Neuronal stem cell (in vitro differentiated cells): ENCODE measurements around the gene EML1.

Experiments used
- DNase-seq: peaks from one replicate; pipeline ENCODE4 v3.0.0-alpha.2; 2013; ENCODE audit warnings: low spot score
- H2AFZ ChIP-seq: one replicate; pipeline ENCODE4 v1.6.1; 2013; ENCODE audit warnings: mild to moderate bottlenecking, low read length, inconsistent platforms
- H2AK5ac ChIP-seq: 2 replicates; pipeline ENCODE4 v1.6.1; 2013; ENCODE audit warnings: low read depth, mild to moderate bottlenecking, inconsistent platforms, low read length, moderate library complexity, mixed read lengths
- H2BK120ac ChIP-seq: 2 replicates; pipeline ENCODE4 v1.6.1; 2013; ENCODE audit warnings: low read depth, mild to moderate bottlenecking, inconsistent platforms, low read length, moderate library complexity, mixed read lengths
- H2BK12ac ChIP-seq: one replicate; pipeline ENCODE4 v1.6.1; 2013; ENCODE audit warnings: low read length, inconsistent platforms
- H2BK15ac ChIP-seq: 2 replicates; pipeline ENCODE4 v1.6.1; 2013; ENCODE audit warnings: mild to moderate bottlenecking, low read length, inconsistent platforms, mixed read lengths
- H2BK5ac ChIP-seq: one replicate; pipeline ENCODE4 v1.6.1; 2013; ENCODE audit warnings: inconsistent platforms, mild to moderate bottlenecking, low read length, moderate library complexity
- H3K14ac ChIP-seq: one replicate; pipeline ENCODE4 v1.6.1; 2013; ENCODE audit warnings: low read length, inconsistent platforms
- H3K18ac ChIP-seq: 2 replicates; pipeline ENCODE4 v1.6.1; 2013; ENCODE audit warnings: low read length, inconsistent platforms
- H3K23ac ChIP-seq: 2 replicates; pipeline ENCODE4 v1.6.1; 2013; ENCODE audit warnings: low read depth, mild to moderate bottlenecking, mixed read lengths, low read length, inconsistent platforms; ENCODE audit not compliant: poor library complexity
- H3K27ac ChIP-seq: replicated peaks from 3 replicates; pipeline ENCODE4 v1.5.1; 2013; ENCODE audit warnings: low read length, inconsistent platforms
- H3K27me3 ChIP-seq, 3 experiments: 2 replicates each; pipeline ENCODE4 v1.6.1; 2013; ENCODE audit warnings: low read length in 3 of 3, mild to moderate bottlenecking in 2 of 3, inconsistent platforms in 1 of 3, low read depth in 1 of 3, mixed read lengths in 1 of 3, moderate library complexity in 1 of 3; ENCODE audit not compliant: control insufficient read depth in 3 of 3, insufficient read depth in 3 of 3
- H3K36me3 ChIP-seq, 2 donors: replicated peaks in 1 of 2; 2 replicates each; pipeline ENCODE4 v1.6.1; 2013; ENCODE audit warnings: low read length in 2 of 2; ENCODE audit not compliant: control insufficient read depth in 2 of 2, insufficient read depth in 2 of 2
- H3K4ac ChIP-seq: 2 replicates; pipeline ENCODE4 v1.6.1; 2013; ENCODE audit warnings: inconsistent platforms, mild to moderate bottlenecking, low read length, moderate library complexity
- H3K4me1 ChIP-seq, 2 donors: 1 replicate in 1 of 2; 2 replicates in 1 of 2; pipeline ENCODE4 v1.6.1; 2013; ENCODE audit warnings: low read length in 2 of 2, low read depth in 1 of 2; ENCODE audit not compliant: control insufficient read depth in 2 of 2, insufficient read depth in 1 of 2
- H3K4me2 ChIP-seq: one replicate; pipeline ENCODE4 v1.6.1; 2013; ENCODE audit warnings: mild to moderate bottlenecking, low read length, inconsistent platforms; ENCODE audit not compliant: insufficient read depth, poor library complexity, severe bottlenecking
- H3K4me3 ChIP-seq, 2 donors: 2 replicates each; pipeline ENCODE4 v1.5.1; 2013; ENCODE audit warnings: low read length in 2 of 2, mild to moderate bottlenecking in 2 of 2, inconsistent platforms in 1 of 2, moderate library complexity in 1 of 2
- H3K79me1 ChIP-seq: one replicate; pipeline ENCODE4 v1.6.1; 2013; ENCODE audit warnings: low read depth, mild to moderate bottlenecking, inconsistent platforms, low read length, moderate library complexity
- H3K9ac ChIP-seq: one replicate; pipeline ENCODE4 v1.6.1; 2013; ENCODE audit warnings: mild to moderate bottlenecking, low read depth, low read length, inconsistent platforms; ENCODE audit not compliant: poor library complexity
- H3K9me3 ChIP-seq, 2 donors: replicated peaks in 1 of 2; 2 replicates each; pipeline versions ENCODE3 to v1.6.1; 2013; ENCODE audit warnings: low read length in 2 of 2, mild to moderate bottlenecking in 2 of 2, inconsistent platforms in 1 of 2, low read depth in 1 of 2, mixed read lengths in 1 of 2, moderate library complexity in 1 of 2; ENCODE audit not compliant: control insufficient read depth in 2 of 2, insufficient read depth in 1 of 2
- H4K8ac ChIP-seq: one replicate; pipeline ENCODE4 v1.6.1; 2013; ENCODE audit warnings: low read depth, mild to moderate bottlenecking, inconsistent platforms, low read length, moderate library complexity
- H4K91ac ChIP-seq: one replicate; pipeline ENCODE4 v1.6.1; 2013; ENCODE audit warnings: low read length, low read depth, mild to moderate bottlenecking, inconsistent platforms; ENCODE audit not compliant: poor library complexity
- WGBS, 2 donors: extraction: QIAGEN DNeasy Blood & Tissue Kit; methylation state at CpG; one replicate each; pipeline ENCODE4 v1.1.7; 2013; ENCODE audit warnings: missing lambda C conversion rate in 2 of 2, mixed read lengths in 1 of 2; ENCODE audit not compliant: insufficient read length in 2 of 2, insufficient replicate concordance in 1 of 2; ENCODE audit errors: extremely low coverage in 2 of 2; 5-methylcytosine and 5-hydroxymethylcytosine counted together

The EML1 gene

GRCh38 chr14:99918781-99919180 lies 125.6 kb downstream of the EML1 start:
- peaks cover 23 to 86% of the 10 kb centered on the region in 2 donors for H3K36me3 ChIP-seq
- WGBS, 2 donors = no CpG with 5 or more reads among the region's 6 CpGs
- H3K4me3 ChIP-seq = no peak overlapping the region

GRCh38 chr14:99921425-99921824 lies 128.2 kb downstream of the EML1 start:
- Histone ChIP-seq H3K14ac (no peak overlapping the region), H2BK15ac (no peak overlapping the region), H3K4ac (no peak overlapping the region), H3K9ac (no peak overlapping the region), H3K36me3 (peaks cover 14 to 65% of the 10 kb centered on the region in 2 donors), H3K27ac (no peak overlapping the region), H2BK12ac (no peak overlapping the region), H3K79me1 (no peaks in the 10 kb centered on the region), H2BK5ac (no peak overlapping the region), H3K4me2 (no peak overlapping the region), H2AFZ (no peak overlapping the region), H4K8ac (no peak overlapping the region), H2AK5ac (no peak overlapping the region), H3K4me1 (no peaks in the 10 kb centered on the region), H3K23ac (no peak overlapping the region), H2BK120ac (no peak overlapping the region), H3K4me3 (no peak overlapping the region), H3K18ac (no peak overlapping the region), H4K91ac (no peak overlapping the region), H3K9me3 (peaks cover 0 to 3% of the 10 kb centered on the region in 2 donors), H3K27me3 (no peaks in the 10 kb centered on the region)
- no peak for DNase-seq
- WGBS, 2 donors = no CpG with 5 or more reads among the region's 4 CpGs

More at GRCh38 chr14:99918781-99919180, 125.6 kb downstream of the EML1 start:
- H3K4ac ChIP-seq = no peak overlapping the region
- no peak overlapping the region for H3K18ac ChIP-seq
- H3K27ac ChIP-seq = no peak overlapping the region
- no peak overlapping the region for H3K9ac ChIP-seq
- H3K9me3 ChIP-seq = no peaks in the 10 kb centered on the region
- no peak overlapping the region for H2BK15ac ChIP-seq
- no peak overlapping the region for H2BK12ac ChIP-seq
- no peak overlapping the region for H2BK120ac ChIP-seq
- no peaks in the 10 kb centered on the region for H3K79me1 ChIP-seq
- no peak for DNase-seq
- H3K27me3 ChIP-seq = no peaks in the 10 kb centered on the region
- H3K14ac ChIP-seq = no peak overlapping the region
- no peak overlapping the region for H2BK5ac ChIP-seq
- no peak overlapping the region for H4K91ac ChIP-seq
- no peak overlapping the region for H2AFZ ChIP-seq
- no peak overlapping the region for H3K4me2 ChIP-seq
- no peak overlapping the region for H4K8ac ChIP-seq
- H3K4me1 ChIP-seq = no peaks in the 10 kb centered on the region
- H2AK5ac ChIP-seq = no peak overlapping the region
- H3K23ac ChIP-seq = no peak overlapping the region

DNA sequence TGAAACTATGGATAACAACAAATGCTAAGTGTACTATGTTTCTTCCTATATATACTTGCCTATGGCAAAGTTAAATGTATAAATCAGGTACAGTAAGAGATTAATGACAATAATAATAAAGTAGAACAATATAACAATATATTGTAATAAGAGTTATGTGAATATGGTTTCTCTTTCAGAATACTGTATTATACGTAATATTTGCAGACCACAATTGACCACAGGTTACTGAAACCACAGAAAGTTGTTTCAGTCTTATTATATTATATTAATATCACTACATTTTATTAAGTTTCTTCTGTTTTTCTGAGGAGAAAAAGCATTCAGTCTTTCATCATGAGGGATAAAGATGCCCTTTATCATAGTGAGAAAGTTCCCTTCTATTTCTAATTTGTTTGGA lies 131.2 kb downstream of the EML1 start:
- H3K27ac ChIP-seq = no peak overlapping the region
- peaks cover 4 to 8% of the 10 kb centered on the region in 2 donors for H3K9me3 ChIP-seq
- no peak overlapping the region for H2BK120ac ChIP-seq
- H4K91ac ChIP-seq = no peak overlapping the region
- H2BK15ac ChIP-seq = no peak overlapping the region
- no peak overlapping the region for H3K4ac ChIP-seq
- no peak overlapping the region for H3K14ac ChIP-seq
- no peak for DNase-seq
- no peak overlapping the region for H2AFZ ChIP-seq
- no CpG with 5 or more reads among the region's 1 CpG for WGBS, 2 donors
- H3K79me1 ChIP-seq = no peaks in the 10 kb centered on the region
- H2BK12ac ChIP-seq = no peak overlapping the region
- H3K36me3 ChIP-seq = peaks cover 8 to 41% of the 10 kb centered on the region in 2 donors
- H3K23ac ChIP-seq = no peak overlapping the region
- H3K4me3 ChIP-seq = no peak overlapping the region
- H3K18ac ChIP-seq = no peak overlapping the region
- peaks cover 0 to 1% of the 10 kb centered on the region in 2 donors for H3K4me1 ChIP-seq
- H2BK5ac ChIP-seq = no peak overlapping the region
- H3K4me2 ChIP-seq = no peak overlapping the region
- H3K27me3 ChIP-seq = no peaks in the 10 kb centered on the region
- no peak overlapping the region for H3K9ac ChIP-seq
- no peak overlapping the region for H2AK5ac ChIP-seq
- no peak overlapping the region for H4K8ac ChIP-seq

GRCh38 chr14:99925471-99925870 lies 132.3 kb downstream of the EML1 start:
- H2BK12ac ChIP-seq = no peak overlapping the region
- no CpG with 5 or more reads among the region's 7 CpGs for WGBS, 2 donors
- H3K9me3 ChIP-seq = peaks cover 4 to 8% of the 10 kb centered on the region in 2 donors
- no peaks in the 10 kb centered on the region for H3K27me3 ChIP-seq
- H3K4me2 ChIP-seq = no peak overlapping the region
- no peak overlapping the region for H3K23ac ChIP-seq
- no peak for DNase-seq
- no peak overlapping the region for H2BK15ac ChIP-seq
- peaks cover 4 to 33% of the 10 kb centered on the region in 2 donors for H3K36me3 ChIP-seq
- no peak overlapping the region for H3K14ac ChIP-seq
- H3K4me1 ChIP-seq = peaks cover 0 to 1% of the 10 kb centered on the region in 2 donors
- H4K8ac ChIP-seq = no peak overlapping the region
- no peak overlapping the region for H2BK120ac ChIP-seq
- H3K18ac ChIP-seq = no peak overlapping the region
- no peak overlapping the region for H2AFZ ChIP-seq
- no peaks in the 10 kb centered on the region for H3K79me1 ChIP-seq
- no peak overlapping the region for H2BK5ac ChIP-seq
- no peak overlapping the region for H3K27ac ChIP-seq
- no peak overlapping the region for H2AK5ac ChIP-seq
- H3K9ac ChIP-seq = no peak overlapping the region
- H3K4ac ChIP-seq = no peak overlapping the region
- peak overlapping the region in 1 of 2 donors; percentile 69 for H3K4me3 ChIP-seq
- H4K91ac ChIP-seq = no peak overlapping the region
